OCI-LY3 (cell line): ENCODE results near the gene IPO9.
"Not testable (repeated sequence)": the region's sequence is repeated elsewhere in the genome, so short reads cannot be mapped to it uniquely, and the experiment has no call there.

ENCODE experiments used
- EZH2phosphoT487 ChIP-seq: fragments of 200-600 bp; shearing (Covaris generic); IDR thresholded peaks from 2 replicates; pipeline ENCODE4 v1.6.1; 2018; ENCODE audit warnings: antibody characterized with exemption, mixed run types, low read depth
- TF ChIP-seq, protein P1 (sequence below): fragments of 200-600, 300-600 bp; sonication (generic); IDR thresholded peaks from 2 replicates; pipeline ENCODE4 v1.5.1; 2014; ENCODE audit warnings: antibody characterized with exemption, low read length, low read depth

- TF ChIP-seq, protein P1, sequence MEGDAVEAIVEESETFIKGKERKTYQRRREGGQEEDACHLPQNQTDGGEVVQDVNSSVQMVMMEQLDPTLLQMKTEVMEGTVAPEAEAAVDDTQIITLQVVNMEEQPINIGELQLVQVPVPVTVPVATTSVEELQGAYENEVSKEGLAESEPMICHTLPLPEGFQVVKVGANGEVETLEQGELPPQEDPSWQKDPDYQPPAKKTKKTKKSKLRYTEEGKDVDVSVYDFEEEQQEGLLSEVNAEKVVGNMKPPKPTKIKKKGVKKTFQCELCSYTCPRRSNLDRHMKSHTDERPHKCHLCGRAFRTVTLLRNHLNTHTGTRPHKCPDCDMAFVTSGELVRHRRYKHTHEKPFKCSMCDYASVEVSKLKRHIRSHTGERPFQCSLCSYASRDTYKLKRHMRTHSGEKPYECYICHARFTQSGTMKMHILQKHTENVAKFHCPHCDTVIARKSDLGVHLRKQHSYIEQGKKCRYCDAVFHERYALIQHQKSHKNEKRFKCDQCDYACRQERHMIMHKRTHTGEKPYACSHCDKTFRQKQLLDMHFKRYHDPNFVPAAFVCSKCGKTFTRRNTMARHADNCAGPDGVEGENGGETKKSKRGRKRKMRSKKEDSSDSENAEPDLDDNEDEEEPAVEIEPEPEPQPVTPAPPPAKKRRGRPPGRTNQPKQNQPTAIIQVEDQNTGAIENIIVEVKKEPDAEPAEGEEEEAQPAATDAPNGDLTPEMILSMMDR = not testable (repeated sequence)
- TF ChIP-seq EZH2phosphoT487 = not testable (repeated sequence)
These were observed 10.1 kb downstream of the IPO9 start for GRCh38 chr1:201839089-201839488.
